ENCODE measurements around the gene KBTBD13.

DNA sequence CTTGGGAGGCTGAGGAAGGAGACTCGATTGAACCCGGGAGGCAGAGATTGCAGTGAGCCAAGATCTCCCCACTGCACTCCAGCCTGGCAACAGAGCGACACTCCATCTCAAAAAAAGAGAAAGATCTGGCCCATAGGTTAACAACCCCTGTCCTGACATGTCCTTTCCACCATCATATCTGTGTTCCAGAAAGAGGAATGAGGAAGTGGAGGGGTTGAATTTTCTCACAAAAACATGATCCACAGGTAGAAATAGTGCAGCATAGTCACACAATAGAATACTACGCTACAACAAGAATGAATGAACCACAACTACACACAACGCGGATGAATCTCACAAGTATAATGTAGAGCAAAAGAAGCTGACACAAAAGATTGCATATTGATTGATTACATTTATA, 36.1 kb upstream of the KBTBD13 start:
- TF ChIP-seq, protein P1, sequence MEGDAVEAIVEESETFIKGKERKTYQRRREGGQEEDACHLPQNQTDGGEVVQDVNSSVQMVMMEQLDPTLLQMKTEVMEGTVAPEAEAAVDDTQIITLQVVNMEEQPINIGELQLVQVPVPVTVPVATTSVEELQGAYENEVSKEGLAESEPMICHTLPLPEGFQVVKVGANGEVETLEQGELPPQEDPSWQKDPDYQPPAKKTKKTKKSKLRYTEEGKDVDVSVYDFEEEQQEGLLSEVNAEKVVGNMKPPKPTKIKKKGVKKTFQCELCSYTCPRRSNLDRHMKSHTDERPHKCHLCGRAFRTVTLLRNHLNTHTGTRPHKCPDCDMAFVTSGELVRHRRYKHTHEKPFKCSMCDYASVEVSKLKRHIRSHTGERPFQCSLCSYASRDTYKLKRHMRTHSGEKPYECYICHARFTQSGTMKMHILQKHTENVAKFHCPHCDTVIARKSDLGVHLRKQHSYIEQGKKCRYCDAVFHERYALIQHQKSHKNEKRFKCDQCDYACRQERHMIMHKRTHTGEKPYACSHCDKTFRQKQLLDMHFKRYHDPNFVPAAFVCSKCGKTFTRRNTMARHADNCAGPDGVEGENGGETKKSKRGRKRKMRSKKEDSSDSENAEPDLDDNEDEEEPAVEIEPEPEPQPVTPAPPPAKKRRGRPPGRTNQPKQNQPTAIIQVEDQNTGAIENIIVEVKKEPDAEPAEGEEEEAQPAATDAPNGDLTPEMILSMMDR (IDR thresholded peaks at IDR 0.05): no peak
- no peak for TF ChIP-seq POLR2A (IDR thresholded peaks at IDR 0.05)

Data from heart left ventricle (tissue), 13 donors.